HepG2 (cell line): ENCODE data around the gene RREB1.

Experiments used
- CTCF ChIP-seq: sonication (generic); formaldehyde crosslinking; IDR thresholded peaks from 2 replicates; pipeline ENCODE4 v1.5.0; 2020; ENCODE audit warnings: mild to moderate bottlenecking, missing genetic modification reagents, moderate library complexity
- MYC ChIP-seq: sonication (generic); formaldehyde crosslinking; IDR thresholded peaks from 2 replicates; pipeline ENCODE4 v1.9.0; 2021; ENCODE audit warnings: missing genetic modification reagents, borderline replicate concordance
- SOX6 ChIP-seq, 2 experiments: fragments of 450-650 bp in 1 of 2; sonication (generic) in 1 of 2; formaldehyde crosslinking in 1 of 2; IDR thresholded peaks; 2 replicates each; pipeline versions ENCODE4 v1.4.0 to v1.6.1; 2017 to 2020; ENCODE audit warnings: antibody characterized with exemption in 1 of 2, mild to moderate bottlenecking in 1 of 2, missing genetic modification reagents in 1 of 2
- SP1 ChIP-seq, 2 experiments: fragments of 450-650 bp in 1 of 2; sonication (generic) in 1 of 2; formaldehyde crosslinking in 1 of 2; IDR thresholded peaks; 2 replicates each; pipeline versions ENCODE4 v1.4.0 to v1.6.1; 2016 to 2020; ENCODE audit warnings: missing genetic modification reagents in 1 of 2
- SPEN ChIP-seq: sonication (generic); formaldehyde crosslinking; IDR thresholded peaks from 2 replicates; pipeline ENCODE4 v1.5.1; 2020; ENCODE audit warnings: low read depth, mild to moderate bottlenecking, missing genetic modification reagents
- TBP ChIP-seq: sonication (generic); formaldehyde crosslinking; IDR thresholded peaks from 2 replicates; pipeline ENCODE4 v1.5.0; 2020; ENCODE audit warnings: missing genetic modification reagents
- ZNF263 ChIP-seq: sonication (generic); formaldehyde crosslinking; IDR thresholded peaks from 2 replicates; pipeline ENCODE4 v1.4.0; 2020; ENCODE audit warnings: missing genetic modification reagents
- ZNF274 ChIP-seq: sonication (generic); formaldehyde crosslinking; IDR thresholded peaks from 2 replicates; pipeline ENCODE4 v1.5.1; 2020; ENCODE audit warnings: mild to moderate bottlenecking, missing genetic modification reagents
- ZNF280D ChIP-seq: sonication (generic); formaldehyde crosslinking; IDR thresholded peaks from 2 replicates; pipeline ENCODE4 v1.5.1; 2020; ENCODE audit warnings: mild to moderate bottlenecking, missing genetic modification reagents
- ZNF773 ChIP-seq: sonication (generic); formaldehyde crosslinking; IDR thresholded peaks from 2 replicates; pipeline ENCODE4 v1.4.0; 2020; ENCODE audit warnings: missing genetic modification reagents, borderline replicate concordance
- TF ChIP-seq, protein P1 (sequence below): sonication (generic); formaldehyde crosslinking; IDR thresholded peaks from 2 replicates; pipeline ENCODE4 v1.4.0; 2020; ENCODE audit warnings: missing genetic modification reagents
- TF ChIP-seq, protein P2 (sequence below): sonication (generic); formaldehyde crosslinking; conservative IDR thresholded peaks from 2 replicates; pipeline ENCODE4 v1.5.0; 2020; ENCODE audit warnings: missing genetic modification reagents

GRCh38 chr6:7257521-7258230, 149.9 kb downstream of the RREB1 start:
- TF ChIP-seq TBP (CRISPR knock-in tag) (no peak), SPEN (CRISPR knock-in tag) (no peak), ZNF263 (CRISPR knock-in tag) (no peak), CTCF (CRISPR knock-in tag) (no peak), SP1 (IDR thresholded peaks at IDR 0.05) (no peak), SP1 (CRISPR knock-in tag; IDR thresholded peaks at IDR 0.05) (no peak), SOX6 (IDR thresholded peaks at IDR 0.05) (no peak), SOX6 (CRISPR knock-in tag; IDR thresholded peaks at IDR 0.05) (no peak), MYC (CRISPR knock-in tag) (no peak), ZNF280D (CRISPR knock-in tag) (no peak), ZNF274 (CRISPR knock-in tag) (no peak), ZNF773 (CRISPR knock-in tag) (no peak)
- TF ChIP-seq, protein P1, sequence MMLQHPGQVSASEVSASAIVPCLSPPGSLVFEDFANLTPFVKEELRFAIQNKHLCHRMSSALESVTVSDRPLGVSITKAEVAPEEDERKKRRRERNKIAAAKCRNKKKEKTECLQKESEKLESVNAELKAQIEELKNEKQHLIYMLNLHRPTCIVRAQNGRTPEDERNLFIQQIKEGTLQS (CRISPR knock-in tag), result no peak
- TF ChIP-seq, protein P2, sequence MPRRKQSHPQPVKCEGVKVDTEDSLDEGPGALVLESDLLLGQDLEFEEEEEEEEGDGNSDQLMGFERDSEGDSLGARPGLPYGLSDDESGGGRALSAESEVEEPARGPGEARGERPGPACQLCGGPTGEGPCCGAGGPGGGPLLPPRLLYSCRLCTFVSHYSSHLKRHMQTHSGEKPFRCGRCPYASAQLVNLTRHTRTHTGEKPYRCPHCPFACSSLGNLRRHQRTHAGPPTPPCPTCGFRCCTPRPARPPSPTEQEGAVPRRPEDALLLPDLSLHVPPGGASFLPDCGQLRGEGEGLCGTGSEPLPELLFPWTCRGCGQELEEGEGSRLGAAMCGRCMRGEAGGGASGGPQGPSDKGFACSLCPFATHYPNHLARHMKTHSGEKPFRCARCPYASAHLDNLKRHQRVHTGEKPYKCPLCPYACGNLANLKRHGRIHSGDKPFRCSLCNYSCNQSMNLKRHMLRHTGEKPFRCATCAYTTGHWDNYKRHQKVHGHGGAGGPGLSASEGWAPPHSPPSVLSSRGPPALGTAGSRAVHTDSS (CRISPR knock-in tag), result no peak
